Coronary artery (tissue), 2 donors: ENCODE results near the gene CLHC1.
"Not testable (repeated sequence)": the region's sequence is repeated elsewhere in the genome, so short reads cannot be mapped to it uniquely, and the experiment has no call there.

Experiments used
- DNase-seq: peaks from one replicate; pipeline ENCODE4 v3.0.0-alpha.2; 2017; ENCODE audit warnings: low spot score
- H3K27ac ChIP-seq, 2 donors: fragments of 200-600 bp; sonication (generic); one replicate each; pipeline ENCODE4 v1.5.1; 2016 to 2019
- H3K4me3 ChIP-seq: fragments of 200-600 bp; sonication (generic); 2 replicates; pipeline ENCODE4 v1.5.1; 2016; ENCODE audit warnings: mild to moderate bottlenecking, moderate library complexity
- CTCF ChIP-seq: fragments of 200-600 bp; sonication (generic); IDR thresholded peaks from one replicate; pipeline ENCODE4 v1.5.1; 2019; ENCODE audit warnings: antibody characterized with exemption

The CLHC1 gene

GRCh38 chr2:55204950-55205349 is 27.1 kb downstream of the CLHC1 start:
- no peak for DNase-seq
- Histone ChIP-seq H3K4me3 (no peak overlapping the region), H3K27ac (no peak overlapping the region)
- no peak for TF ChIP-seq CTCF

- no peak for DNase-seq
- no peak overlapping the region for H3K4me3 ChIP-seq
- no peak overlapping the region for H3K27ac ChIP-seq
- no peak for TF ChIP-seq CTCF
Measured at GRCh38 chr2:55204536-55204935, 27.6 kb downstream of the CLHC1 start.

- no peak for DNase-seq
- Histone ChIP-seq H3K27ac (no peak overlapping the region), H3K4me3 (no peak overlapping the region)
- no peak for TF ChIP-seq CTCF
Measured at GRCh38 chr2:55200416-55200815, 31.7 kb downstream of the CLHC1 start.

- Histone ChIP-seq H3K27ac (no peak overlapping the region), H3K4me3 (no peak overlapping the region)
- DNase-seq = no peak
- no peak for TF ChIP-seq CTCF
Measured at GRCh38 chr2:55196526-55196925, 35.6 kb downstream of the CLHC1 start.

GRCh38 chr2:55191888-55192287 is 40.2 kb downstream of the CLHC1 start:
- not testable (repeated sequence) for DNase-seq, H3K27ac ChIP-seq, H3K4me3 ChIP-seq

- not testable (repeated sequence) for DNase-seq, H3K4me3 ChIP-seq, H3K27ac ChIP-seq
Measured at GRCh38 chr2:55186837-55187236, 45.3 kb downstream of the CLHC1 start.

- H3K4me3 ChIP-seq = no peak overlapping the region
- no peak overlapping the region for H3K27ac ChIP-seq
- TF ChIP-seq CTCF = no peak
- no peak for DNase-seq
Measured at GRCh38 chr2:55180374-55180773, 51.7 kb downstream of the CLHC1 start.

- no peak for DNase-seq
- Histone ChIP-seq H3K4me3 (no peak overlapping the region), H3K27ac (no peak overlapping the region)
- no peak for TF ChIP-seq CTCF
Measured at GRCh38 chr2:55176094-55176415, 56.0 kb downstream of the CLHC1 start.
